D721Med (cell line): ENCODE measurements around the gene FER.

Source experiments
- DNase-seq: peaks from one replicate; pipeline ENCODE4 v3.0.0; 2011; ENCODE audit warnings: low spot score; ENCODE audit not compliant: insufficient read length
- FAIRE-seq: peaks from 2 replicates; lab custom pipeline; 2011; peaks lifted over from hg19 to GRCh38; lab: Jason Lieb, UNC
- CTCF ChIP-seq: IDR thresholded peaks from 2 replicates; pipeline ENCODE4 v1.5.1; 2012; ENCODE audit warnings: mild to moderate bottlenecking, control low read depth; ENCODE audit not compliant: insufficient read depth; ENCODE audit errors: missing control alignments

The FER gene

GRCh38 chr5:109053995-109054417, 306.3 kb downstream of the FER start:
- TF ChIP-seq CTCF: no peak
- DNase-seq (no peak), FAIRE-seq (no peak)

GRCh38 chr5:109060378-109061025, 312.8 kb downstream of the FER start:
- no peak for TF ChIP-seq CTCF
- DNase-seq: no peak
- no peak for FAIRE-seq

GRCh38 chr5:109062664-109063063, 315.0 kb downstream of the FER start:
- FAIRE-seq (no peak), DNase-seq (no peak)
- no peak for TF ChIP-seq CTCF

- DNase-seq (no peak), FAIRE-seq (no peak)
- no peak for TF ChIP-seq CTCF
Observed at GRCh38 chr5:109063223-109063622, 315.5 kb downstream of the FER start.

- DNase-seq (no peak), FAIRE-seq (peak; percentile 32)
- TF ChIP-seq CTCF: no peak
Observed at GRCh38 chr5:109076741-109077140, 329.0 kb downstream of the FER start.

GRCh38 chr5:109078448-109078847, 330.8 kb downstream of the FER start:
- FAIRE-seq: no peak
- DNase-seq: no peak
- no peak for TF ChIP-seq CTCF

GRCh38 chr5:109080481-109080880, 332.8 kb downstream of the FER start:
- DNase-seq: no peak
- FAIRE-seq: no peak
- TF ChIP-seq CTCF: no peak
